ENCODE results near the gene LRRC8E.
"Not testable (repeated sequence)": the region's sequence is repeated elsewhere in the genome, so short reads cannot be mapped to it uniquely, and the experiment has no call there.

LRRC8E gene

DNA sequence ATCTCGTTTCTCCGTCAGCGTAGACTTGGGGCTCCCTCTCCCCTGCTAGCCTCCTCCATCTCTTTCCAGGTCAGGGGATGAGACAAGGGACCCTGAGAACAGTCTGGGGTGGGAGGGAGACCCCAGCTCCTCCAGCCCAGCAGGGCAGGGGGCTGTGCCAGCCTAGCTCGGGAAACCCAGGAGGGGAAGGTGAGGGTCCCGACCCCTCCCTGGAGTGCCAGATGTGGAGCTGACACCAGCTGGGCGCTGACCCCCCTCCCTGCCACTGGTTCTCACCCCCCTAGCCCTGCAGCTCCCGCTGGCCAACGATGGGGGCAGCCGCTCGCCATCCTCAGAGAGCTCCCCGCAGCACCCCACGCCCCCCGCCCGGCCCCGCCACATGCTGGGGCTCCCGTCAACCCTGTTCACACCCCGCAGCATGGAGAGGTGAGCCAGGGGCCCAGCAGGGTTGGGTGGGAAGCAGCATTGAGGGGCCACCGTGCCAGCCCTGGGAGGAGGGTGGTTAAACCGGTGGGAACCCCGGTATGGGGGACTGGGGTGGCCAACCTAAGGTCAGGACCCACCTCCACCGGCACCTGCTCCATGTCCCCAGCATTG, 21.3 kb downstream of the LRRC8E start:
- DNase-seq: no peak

DNA sequence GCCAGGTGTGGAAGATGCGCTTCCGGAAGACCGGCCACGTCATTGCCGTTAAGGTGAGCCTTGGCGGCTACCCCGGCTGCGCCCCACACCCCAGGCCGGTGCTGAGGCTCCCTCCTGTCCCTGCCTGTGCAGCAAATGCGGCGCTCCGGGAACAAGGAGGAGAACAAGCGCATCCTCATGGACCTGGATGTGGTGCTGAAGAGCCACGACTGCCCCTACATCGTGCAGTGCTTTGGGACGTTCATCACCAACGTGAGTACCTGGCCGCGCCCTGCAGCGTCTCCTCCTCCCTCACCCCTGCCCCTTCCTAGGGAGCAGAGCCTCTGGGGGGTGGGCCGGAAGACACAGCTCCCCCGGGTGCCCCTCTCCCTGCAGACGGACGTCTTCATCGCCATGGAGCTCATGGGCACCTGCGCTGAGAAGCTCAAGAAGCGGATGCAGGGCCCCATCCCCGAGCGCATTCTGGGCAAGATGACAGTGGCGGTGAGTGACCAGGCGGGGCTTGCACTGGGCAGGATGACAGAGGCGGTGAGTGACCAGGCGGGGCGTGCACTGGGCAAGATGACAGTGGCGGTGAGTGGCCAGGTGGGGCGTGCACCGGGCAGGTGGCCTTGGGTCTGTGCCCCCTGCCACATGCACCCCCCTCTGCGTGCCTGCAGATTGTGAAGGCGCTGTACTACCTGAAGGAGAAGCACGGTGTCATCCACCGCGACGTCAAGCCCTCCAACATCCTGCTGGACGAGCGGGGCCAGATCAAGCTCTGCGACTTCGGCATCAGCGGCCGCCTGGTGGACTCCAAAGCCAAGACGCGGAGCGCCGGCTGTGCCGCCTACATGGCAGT, 22.2 kb downstream of the LRRC8E start:
- no peak for DNase-seq

DNA sequence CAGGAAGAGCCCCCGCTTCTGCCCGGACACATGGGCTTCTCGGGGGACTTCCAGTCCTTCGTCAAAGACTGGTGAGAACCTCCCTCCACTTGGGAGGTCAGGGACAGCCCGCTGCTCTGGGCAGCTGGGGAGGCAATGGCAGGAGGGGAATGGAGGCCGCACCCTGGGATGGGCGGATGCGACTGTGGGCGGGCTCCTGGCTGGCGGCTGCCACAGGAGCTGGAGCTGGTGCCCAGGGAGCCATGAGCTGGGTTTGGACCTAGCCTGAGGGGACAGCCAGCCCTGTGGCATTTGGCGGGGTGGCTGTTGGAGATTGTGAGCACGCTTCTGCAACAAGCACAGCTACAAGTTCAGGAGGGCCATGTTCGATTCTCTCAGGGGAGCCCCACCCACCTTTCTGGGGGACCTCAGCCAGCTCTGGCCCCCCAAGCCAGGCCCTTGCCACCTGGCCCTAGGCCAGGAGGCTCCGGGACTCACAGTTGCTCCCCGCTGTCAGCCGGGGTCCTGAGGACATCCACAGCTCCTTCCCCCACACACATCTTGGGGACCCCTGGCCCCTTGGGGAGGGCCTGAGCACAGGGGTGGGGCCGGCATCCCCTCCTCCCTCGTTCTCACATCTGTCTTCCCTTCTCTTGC, 23.3 kb downstream of the LRRC8E start:
- no peak for DNase-seq

DNA sequence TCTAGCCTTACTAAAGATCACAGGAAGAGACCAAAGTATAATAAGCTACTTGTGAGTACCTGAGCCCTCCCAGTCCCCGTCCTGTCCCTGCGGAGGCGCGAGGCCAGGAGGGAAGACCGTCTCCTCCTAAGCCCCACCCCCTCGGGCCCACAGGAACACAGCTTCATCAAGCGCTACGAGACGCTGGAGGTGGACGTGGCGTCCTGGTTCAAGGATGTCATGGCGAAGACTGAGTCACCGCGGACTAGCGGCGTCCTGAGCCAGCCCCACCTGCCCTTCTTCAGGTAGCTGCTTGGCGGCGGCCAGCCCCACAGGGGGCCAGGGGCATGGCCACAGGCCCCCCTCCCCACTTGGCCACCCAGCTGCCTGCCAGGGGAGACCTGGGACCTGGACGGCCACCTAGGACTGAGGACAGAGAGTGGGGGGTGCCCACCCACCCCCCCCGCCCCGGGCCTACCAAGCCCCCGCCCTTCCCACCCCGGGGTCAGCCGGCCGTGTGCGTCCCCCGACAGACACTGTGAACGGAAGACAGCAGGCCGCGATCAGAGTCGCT, 23.9 kb downstream of the LRRC8E start:
- DNase-seq: no peak

DNA sequence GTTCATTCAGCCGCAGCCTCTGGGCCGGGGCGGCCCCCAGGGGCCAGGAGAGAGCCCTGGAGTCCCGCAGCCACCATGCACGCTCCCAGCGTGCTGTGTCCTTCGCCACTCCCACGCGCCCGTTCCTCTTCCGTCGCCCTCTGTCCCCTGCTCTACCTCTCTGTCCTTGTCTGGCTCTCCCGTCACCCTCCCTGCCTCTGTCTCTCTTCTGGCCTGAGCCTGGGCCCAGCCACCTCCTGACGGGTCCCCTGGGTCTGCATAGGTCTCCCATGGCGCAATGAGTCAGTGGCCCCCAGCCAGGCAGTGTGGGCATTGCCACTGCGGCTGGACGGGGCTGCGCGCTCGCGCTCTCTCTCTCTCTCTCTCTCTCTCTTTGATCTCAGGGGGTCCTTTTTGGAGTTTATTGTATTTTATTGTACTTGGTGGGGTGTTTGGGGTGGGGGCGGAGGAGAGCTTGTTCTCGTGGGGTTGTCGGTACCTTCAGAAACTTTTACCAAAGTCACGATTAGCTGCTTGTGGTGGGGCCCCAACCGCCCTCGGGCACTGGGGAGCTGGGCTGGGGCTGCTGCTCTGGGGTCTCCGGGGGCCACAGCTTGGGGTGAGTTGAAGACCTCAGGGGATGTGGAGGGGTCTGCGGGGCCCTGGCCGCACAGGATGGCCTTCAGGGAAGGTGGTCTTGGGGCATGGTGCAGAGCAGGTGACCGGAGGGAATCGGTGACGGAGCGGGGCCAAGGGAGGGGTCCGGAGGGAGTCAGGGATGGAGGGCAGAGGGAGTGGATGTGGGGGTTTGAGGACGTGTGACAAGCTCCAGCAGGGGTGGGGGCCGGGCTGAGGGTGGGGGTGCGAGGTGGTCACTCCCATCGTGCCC, 24.6 kb downstream of the LRRC8E start:
- no peak for DNase-seq

- DNase-seq: no peak
Measured at GRCh38 chr19:7913652-7914051, 25.3 kb downstream of the LRRC8E start.

DNA sequence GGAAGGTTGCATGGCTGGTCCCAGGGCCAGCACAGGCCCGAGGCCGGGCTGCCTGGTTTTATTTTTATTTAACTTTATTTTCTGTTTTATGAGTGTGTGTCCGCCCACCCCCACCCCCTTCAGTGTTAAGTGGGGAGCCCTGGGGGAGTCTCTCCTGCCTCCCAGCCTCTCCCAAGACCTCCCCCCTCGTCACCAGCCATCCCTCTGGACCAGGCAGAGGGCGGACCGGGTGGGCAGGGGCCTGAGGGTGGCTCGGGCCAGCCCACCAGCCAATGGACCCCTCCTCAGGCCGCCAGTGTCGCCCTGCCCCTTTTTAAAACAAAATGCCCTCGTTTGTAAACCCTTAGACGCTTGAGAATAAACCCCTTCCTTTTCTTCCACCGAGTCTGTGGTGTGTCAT, 25.8 kb downstream of the LRRC8E start:
- DNase-seq: no peak

GRCh38 chr19:7914598-7915045, 26.3 kb downstream of the LRRC8E start, which contains the start of gene TGFBR3L:
TSS of gene TGFBR3L (plus strand) at chr19:7914830.
- DNase-seq: no peak

DNA sequence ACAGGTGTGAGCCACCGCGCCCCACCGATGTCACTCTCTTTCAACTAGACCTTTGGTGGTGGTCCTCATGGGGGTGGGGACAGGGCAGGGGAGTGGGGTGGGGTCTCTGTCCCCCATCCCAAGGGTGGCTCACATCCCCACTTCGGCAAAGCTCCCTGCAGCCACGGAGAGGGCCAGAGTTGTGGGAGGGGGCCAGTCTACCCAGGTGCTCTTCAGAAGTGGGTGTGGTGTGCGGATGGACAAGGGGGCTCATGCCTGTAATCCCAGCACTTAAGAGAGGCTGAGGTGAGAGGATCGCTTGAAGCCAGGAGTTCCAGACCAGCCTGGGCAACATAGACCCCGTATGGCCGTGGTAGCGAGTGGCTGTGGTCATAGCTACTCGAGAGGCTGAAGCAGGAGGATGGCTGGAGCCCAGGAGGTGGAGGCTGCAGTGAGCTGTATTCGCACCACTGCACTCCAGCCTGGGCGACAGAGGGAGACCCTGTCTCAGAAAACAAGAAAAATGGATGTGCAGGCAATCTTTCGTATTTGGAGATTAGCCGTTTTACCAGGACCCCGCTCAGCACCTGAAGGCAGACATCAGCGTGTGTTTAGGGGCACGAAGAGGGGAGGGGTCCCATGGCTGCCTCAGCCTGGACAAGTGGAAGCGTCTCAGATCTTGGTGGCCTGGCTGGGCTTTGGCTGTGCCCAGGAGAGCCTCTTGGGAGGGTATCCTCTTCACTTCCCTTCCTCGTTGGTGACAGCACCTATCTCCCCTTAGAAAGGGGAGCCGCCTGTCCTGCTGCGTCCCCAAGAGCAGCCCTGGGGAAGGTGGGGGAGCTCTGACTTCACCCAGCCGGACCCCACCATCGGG, 27.2 kb downstream of the LRRC8E start:
- no peak for DNase-seq

GRCh38 chr19:7916103-7916954, 28.0 kb downstream of the LRRC8E start:
- DNase-seq: peak; percentile 54

DNA sequence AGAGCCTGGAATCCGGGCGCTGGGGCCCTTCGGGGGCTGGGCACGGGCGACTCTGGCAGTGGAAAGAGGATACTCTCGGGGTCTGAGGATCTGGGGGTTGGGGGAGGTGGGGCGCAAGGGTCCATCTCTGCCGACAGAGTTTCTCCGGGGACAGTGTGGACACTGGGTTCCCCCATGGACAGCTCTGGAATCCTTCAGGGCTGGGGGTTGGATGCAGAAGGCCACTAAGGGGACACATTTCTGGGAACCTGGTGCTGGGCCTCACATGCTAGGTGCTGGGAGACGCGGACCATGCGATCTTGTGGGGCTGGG, 28.6 kb downstream of the LRRC8E start:
- DNase-seq: no peak

DNA sequence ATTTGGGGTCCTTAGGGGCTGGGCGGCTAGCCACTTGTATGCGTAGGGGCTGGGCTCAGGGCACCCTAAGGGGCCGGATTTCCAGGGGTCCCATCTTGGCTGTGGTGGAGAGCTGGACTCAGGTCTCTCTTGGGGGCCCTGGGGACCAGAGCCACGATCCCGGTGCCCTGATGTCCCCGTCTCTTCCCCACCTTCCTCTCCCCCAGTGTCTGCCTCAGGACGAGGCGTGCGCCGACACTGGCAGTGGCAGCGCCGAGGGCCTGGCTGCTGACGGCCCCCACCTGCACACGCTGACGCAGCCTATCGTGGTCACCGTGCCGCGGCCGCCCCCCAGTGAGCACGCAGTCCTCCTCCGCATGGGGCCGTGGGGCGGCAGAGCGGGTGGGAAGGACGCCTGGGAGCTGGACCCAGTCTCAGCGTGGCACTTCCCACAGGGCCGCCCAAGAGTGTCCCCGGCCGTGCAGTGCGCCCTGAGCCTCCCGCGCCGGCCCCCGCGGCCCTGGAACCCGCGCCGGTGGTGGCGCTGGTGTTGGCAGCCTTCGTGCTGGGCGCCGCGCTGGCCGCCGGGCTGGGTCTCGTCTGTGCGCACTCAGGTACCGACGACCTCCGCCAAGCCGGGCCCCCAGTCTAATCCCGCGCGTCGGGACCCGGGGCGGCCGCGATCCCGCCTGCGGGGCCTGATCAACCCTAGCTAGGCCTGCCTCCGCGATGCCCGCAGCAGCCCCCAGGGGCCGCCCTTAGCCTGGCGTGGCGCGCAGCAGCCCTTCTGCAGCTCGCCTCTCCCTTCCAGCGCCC, 29.2 kb downstream of the LRRC8E start:
- no peak for DNase-seq

DNA sequence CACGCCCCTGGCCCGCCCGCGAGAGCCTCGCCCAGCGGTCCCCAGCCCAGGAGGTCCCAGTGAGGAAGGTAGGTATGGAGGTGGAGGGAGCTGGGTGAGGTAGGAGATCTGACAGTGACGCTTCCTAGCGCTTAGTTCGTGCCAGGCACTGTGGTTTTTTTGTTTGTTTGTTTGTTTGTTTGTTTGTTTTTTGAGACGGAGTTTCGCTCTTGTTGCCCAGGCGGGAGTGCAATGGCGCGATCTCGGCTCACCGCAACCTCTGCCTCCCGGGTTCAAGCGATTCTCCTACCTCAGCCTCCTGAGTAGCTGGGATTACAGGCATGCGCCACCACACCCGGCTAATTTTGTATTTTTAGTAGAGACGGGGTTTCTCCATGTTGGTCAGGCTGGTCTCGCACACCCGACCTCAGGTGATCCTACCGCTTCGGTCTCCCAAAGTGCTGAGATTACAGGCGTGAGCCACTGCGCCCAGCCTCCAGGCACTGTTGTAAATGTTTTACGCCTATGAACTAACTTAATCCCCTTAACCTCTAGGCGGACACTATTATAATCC, 29.8 kb downstream of the LRRC8E start:
- not testable (repeated sequence) for DNase-seq

- DNase-seq: no peak
Measured at GRCh38 chr19:7918615-7919421, 30.5 kb downstream of the LRRC8E start.

DNA sequence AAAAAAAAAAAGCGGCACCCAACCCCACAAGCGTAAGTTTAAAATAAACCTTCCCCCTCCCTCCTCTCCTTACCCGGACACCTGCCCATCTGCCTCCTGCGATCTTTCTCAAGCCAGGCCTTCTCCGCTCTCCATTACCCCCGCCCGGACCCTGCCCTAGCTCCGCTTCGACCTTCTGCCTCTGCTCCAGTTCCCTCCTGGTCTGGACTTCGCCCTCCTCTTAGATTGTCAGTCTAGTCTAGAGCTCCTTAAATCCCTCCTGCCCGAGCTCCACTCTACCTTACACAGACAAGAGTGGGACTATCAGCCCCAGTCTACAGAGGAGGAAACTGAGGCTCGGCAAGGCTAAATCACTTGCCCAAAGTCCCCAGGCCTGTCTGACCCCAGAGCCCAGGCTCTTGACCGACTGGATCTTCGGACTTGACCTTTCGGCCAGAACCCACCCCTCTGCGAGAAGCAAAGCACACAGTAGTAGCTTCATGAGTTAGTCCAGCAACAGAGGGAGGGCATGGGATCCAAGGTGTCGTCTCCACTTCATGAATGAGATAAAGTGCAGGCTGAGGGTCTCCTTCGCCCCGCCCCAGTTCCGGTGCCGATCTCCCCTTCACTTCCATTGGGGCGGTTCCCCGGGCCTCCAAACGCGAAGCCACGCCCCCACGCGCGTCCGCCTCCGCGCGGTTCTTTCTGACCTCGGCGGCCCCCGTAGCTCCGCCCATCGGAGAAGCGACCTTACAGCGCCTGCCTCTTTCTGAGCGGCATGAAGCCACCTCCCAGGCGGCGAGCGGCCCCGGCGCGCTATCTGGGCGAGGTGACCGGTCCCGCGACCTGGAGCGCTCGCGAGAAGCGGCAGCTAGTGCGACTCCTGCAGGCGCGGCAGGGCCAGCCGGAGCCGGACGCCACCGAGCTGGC, 31.6 kb downstream of the LRRC8E start, which contains the start of gene SNAPC2:
Gene SNAPC2, plus strand, starts transcription at position 729 of the 909 bp plus-strand sequence. Its CDS starts 29 bp downstream, at position 758.
- DNase-seq: peak; percentile 89

DNA sequence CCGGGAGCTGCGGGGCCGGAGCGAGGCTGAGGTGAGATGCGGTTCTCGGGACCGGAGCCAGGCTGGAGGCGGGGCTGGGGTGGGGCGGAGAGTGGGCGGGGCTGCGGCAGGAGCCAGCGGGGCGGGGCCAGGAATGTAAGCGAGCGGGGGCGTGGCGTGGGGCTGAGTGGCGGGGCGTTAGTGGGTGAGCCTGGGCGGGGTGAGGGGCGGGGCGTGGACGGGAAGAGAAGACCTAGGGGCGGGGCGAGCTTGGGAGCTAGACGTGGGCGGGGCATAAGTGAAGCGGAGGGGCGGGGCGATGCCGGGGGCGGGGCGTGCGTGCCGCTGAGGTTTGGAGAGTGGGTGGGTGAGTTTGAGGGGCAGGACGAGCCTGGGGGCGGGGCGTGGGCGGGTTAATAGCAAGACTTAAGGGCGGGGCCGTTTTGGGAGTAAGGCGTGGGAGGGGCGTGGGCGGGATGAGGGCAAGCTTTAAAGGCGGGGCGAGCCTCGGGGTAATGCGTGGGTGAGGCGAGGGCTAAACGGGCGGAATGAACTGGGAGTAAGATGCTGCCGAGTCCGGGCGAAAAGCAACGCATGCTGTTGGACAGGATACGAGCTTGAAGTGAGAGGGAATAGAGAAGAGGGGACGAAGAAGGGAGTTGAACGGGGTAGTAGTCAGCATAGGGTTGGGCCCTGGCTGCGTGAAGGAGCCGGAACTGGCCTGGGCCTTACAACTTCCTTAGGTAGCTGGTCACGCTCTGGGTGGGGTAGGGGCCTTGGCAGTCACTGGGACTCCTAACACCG, 32.4 kb downstream of the LRRC8E start:
- DNase-seq: peak; percentile 87

Data from 8988T (cell line).